HepG2 (cell line): ENCODE measurements around the gene AMN. TPM values are rescaled to one million over a fixed set of nuclear protein-coding genes. Genes with fewer than 3 reads are reported as not detected.

ENCODE experiments used
- ATAC-seq: fragments of 200-7000 bp; cut with Tn5 transposase; 3 replicates; pipeline ENCODE4 v1.9.1; 2020; ENCODE audit warnings: mild to moderate bottlenecking, moderate library complexity
- Bru-seq: library from RNA; stranded (reverse); fragments of 400-500 nt; gene quantifications from one replicate; lab custom pipeline; 2021; lab: Mats Ljungman, UMichigan
- BruChase-seq, 2 experiments: library from RNA; stranded (reverse); fragments of 400-500 nt; gene quantifications; one replicate each; lab custom pipeline; 2021; lab: Mats Ljungman, UMichigan
- BruUV-seq: library from RNA; stranded (reverse); fragments of 400-500 nt; replicated peaks from 2 replicates; lab custom pipeline; 2021; lab: Mats Ljungman, UMichigan
- CTCF ChIA-PET: fragments of 300-600 bp; formaldehyde crosslinking; extraction: SDS; loops from one replicate; lab custom pipeline; 2021; ENCODE audit warnings: low total read pairs, inconsistent platforms, low intra/inter-chr PET ratio; lab: Yijun Ruan, JAX
- POLR2A ChIA-PET: fragments of 350-600 bp; sonication (Branson Sonifier 250); formaldehyde crosslinking; loops from one replicate; lab custom pipeline; 2020; ENCODE audit warnings: antibody characterized with exemption, inconsistent platforms; lab: Yijun Ruan, JAX
- DNase-seq: peaks from one replicate; pipeline ENCODE4 v3.0.0-alpha.2; 2015; ENCODE audit warnings: low spot score
- FAIRE-seq: peaks from 3 replicates; lab custom pipeline; 2011; peaks lifted over from hg19 to GRCh38; lab: Jason Lieb, UNC
- H2AFZ ChIP-seq: one replicate; pipeline ENCODE4 v1.6.1; 2011; ENCODE audit warnings: low read length, inconsistent platforms
- H3K27ac ChIP-seq: fragments of 300-600 bp; 3 replicates; pipeline ENCODE4 v1.8.0; 2011; ENCODE audit warnings: mixed run types, mild to moderate bottlenecking, mixed read lengths, low read length, inconsistent platforms; ENCODE audit not compliant: insufficient read depth; ENCODE audit errors: extremely low read length
- H3K27me3 ChIP-seq, 2 experiments: fragments of 200-600 bp in 1 of 2; 2 replicates in 1 of 2; 3 replicates in 1 of 2; pipeline versions ENCODE4 v1.6.0 to v1.8.0; 2011; ENCODE audit warnings: low read length in 2 of 2, mild to moderate bottlenecking in 2 of 2, moderate library complexity in 2 of 2, inconsistent platforms in 1 of 2; ENCODE audit not compliant: insufficient read depth in 2 of 2, control insufficient read depth in 1 of 2
- H3K36me3 ChIP-seq, 2 experiments: fragments of 200-600 bp in 1 of 2; replicated peaks in 1 of 2; 2 replicates in 1 of 2; 3 replicates in 1 of 2; pipeline versions ENCODE4 v1.5.1 to v1.8.0; 2011; ENCODE audit warnings: low read length in 2 of 2, inconsistent platforms in 1 of 2; ENCODE audit not compliant: insufficient read depth in 2 of 2, control insufficient read depth in 1 of 2
- H3K4me1 ChIP-seq: 2 replicates; pipeline ENCODE4 v1.5.1; 2012; ENCODE audit warnings: low read length, inconsistent platforms; ENCODE audit not compliant: insufficient read depth
- H3K4me2 ChIP-seq: 2 replicates; pipeline ENCODE4 v1.6.0; 2011; ENCODE audit warnings: low read depth, low read length, inconsistent platforms
- H3K4me3 ChIP-seq, 3 experiments: fragments of 200-600 bp in 1 of 3; sonication (generic), shearing (Covaris generic) in 1 of 3; replicated peaks in 1 of 3; 2 replicates each; pipeline ENCODE4 v1.5.1; 2011 to 2016; ENCODE audit warnings: low read length in 3 of 3, inconsistent platforms in 2 of 3, low read depth in 2 of 3, mild to moderate bottlenecking in 2 of 3, control low read depth in 1 of 3, mixed read lengths in 1 of 3; ENCODE audit not compliant: insufficient read depth in 1 of 3
- H3K79me2 ChIP-seq: one replicate; pipeline ENCODE4 v1.6.1; 2011; ENCODE audit warnings: low read length, inconsistent platforms; ENCODE audit not compliant: insufficient read depth
- H3K9ac ChIP-seq: 2 replicates; pipeline ENCODE4 v1.6.0; 2011; ENCODE audit warnings: mild to moderate bottlenecking, low read depth, low read length, inconsistent platforms; ENCODE audit not compliant: insufficient read depth
- H3K9me3 ChIP-seq: 2 replicates; pipeline ENCODE4 v1.5.1; 2012; ENCODE audit warnings: mild to moderate bottlenecking, low read length
- H4K20me1 ChIP-seq: 2 replicates; pipeline ENCODE4 v1.6.0; 2011; ENCODE audit warnings: inconsistent platforms, mild to moderate bottlenecking, low read length, moderate library complexity; ENCODE audit not compliant: insufficient read depth
- CHD2 ChIP-seq: IDR thresholded peaks from 2 replicates; pipeline ENCODE4 v1.6.1; 2011; ENCODE audit warnings: low read depth, low read length, improper control_type of control experiment
- PHF5A ChIP-seq: IDR thresholded peaks from one replicate; pipeline ENCODE4 v1.6.1; 2018; ENCODE audit warnings: low read depth, missing genetic modification reagents; ENCODE audit not compliant: unreplicated experiment
- ZBTB38 ChIP-seq: sonication (generic); formaldehyde crosslinking; IDR thresholded peaks from 2 replicates; pipeline ENCODE4 v1.5.1; 2020; ENCODE audit warnings: mild to moderate bottlenecking, missing genetic modification reagents
- ZNF180 ChIP-seq: sonication (generic); formaldehyde crosslinking; IDR thresholded peaks from 2 replicates; pipeline ENCODE4 v1.4.0; 2020; ENCODE audit warnings: low read depth, missing genetic modification reagents, borderline replicate concordance
- ZNF431 ChIP-seq: sonication (generic); formaldehyde crosslinking; IDR thresholded peaks from 2 replicates; pipeline ENCODE4 v1.9.0; 2022; ENCODE audit warnings: missing genetic modification reagents, low read depth, mild to moderate bottlenecking, borderline replicate concordance
- ZNF546 ChIP-seq: sonication (generic); formaldehyde crosslinking; conservative IDR thresholded peaks from 2 replicates; pipeline ENCODE4 v1.8.1; 2023; ENCODE audit warnings: mild to moderate bottlenecking, missing genetic modification reagents
- ZNF589 ChIP-seq: sonication (generic); formaldehyde crosslinking; conservative IDR thresholded peaks from 2 replicates; pipeline ENCODE4 v1.8.0; 2022; ENCODE audit warnings: mild to moderate bottlenecking, moderate library complexity, missing genetic modification reagents
- ZNF75D ChIP-seq: sonication (generic); formaldehyde crosslinking; IDR thresholded peaks from 2 replicates; pipeline ENCODE4 v1.8.1; 2023; ENCODE audit warnings: missing genetic modification reagents, mild to moderate bottlenecking, borderline replicate concordance
- ZNF841 ChIP-seq: sonication (generic); formaldehyde crosslinking; IDR thresholded peaks from 2 replicates; pipeline ENCODE4 v1.8.1; 2023; ENCODE audit warnings: missing genetic modification reagents, borderline replicate concordance
- WGBS: methylation state at CpG from one replicate; pipeline ENCODE4 v1.1.6; 2017; ENCODE audit warnings: low lambda C conversion rate; 5-methylcytosine and 5-hydroxymethylcytosine counted together
- in situ Hi-C: cut with HindIII; loops from 2 replicates; pipeline ENCODE4 v1.10.0; 2017; ENCODE audit warnings: low pct_unique_long_range_greater_than_20kb; ENCODE audit not compliant: extremely low pct_ligation_motif_present
- intact Hi-C: fragments of 100-400 bp; cut with micrococcal nuclease; formaldehyde crosslinking; loops from one replicate; pipeline ENCODE4 v1.10.0; 2022; ENCODE audit not compliant: unreplicated experiment
- long read RNA-seq, 2 experiments: library from RNA in 1 of 2; library from polyadenylated mRNA in 1 of 2; stranded (forward) in 1 of 2; unstranded in 1 of 2; transcript quantifications; one replicate each; pipeline ENCODE4 v2.0.0, GENCODE V29; 2019 to 2022
- polyA minus RNA-seq, 3 experiments: library from RNA; depleted of rRNA, polyadenylated mRNA; stranded (reverse); fragments of >200 nt; gene quantifications; 2 replicates each; pipeline ENCODE4 v1.2.3, GENCODE V29; 2011; ENCODE audit warnings: low replicate concordance in 1 of 3
- polyA plus RNA-seq, 8 experiments: library from polyadenylated mRNA; depleted of rRNA in 3 of 8; stranded (reverse) in 7 of 8; unstranded in 1 of 8; fragments of >200 nt; fragmentation: Illumina TruSeq in 4 of 8; extraction: Trizol in 4 of 8; gene quantifications; 2 replicates each; pipeline versions ENCODE4 v1.2.1 to v1.2.3, GENCODE V29; 2011 to 2016; ENCODE audit warnings: low read depth in 4 of 8, missing spikeins in 1 of 8, mixed read lengths in 1 of 8; ENCODE audit not compliant: insufficient read depth in 1 of 8
- total RNA-seq, 5 experiments: library from RNA; depleted of rRNA; stranded (reverse); fragments of >200 nt; fragmentation: Illumina TruSeq; extraction: Trizol; gene quantifications; 2 replicates each; pipeline ENCODE4 v1.2.3, GENCODE V29; 2016; ENCODE audit warnings: low read depth in 1 of 5
- TF ChIP-seq, protein P1 (sequence below): sonication (generic); formaldehyde crosslinking; IDR thresholded peaks from 2 replicates; pipeline ENCODE4 v1.5.0; 2020; ENCODE audit warnings: missing genetic modification reagents, mild to moderate bottlenecking, borderline replicate concordance
- TF ChIP-seq, protein P2 (sequence below), 2 experiments: sonication (generic) in 1 of 2; formaldehyde crosslinking in 1 of 2; IDR thresholded peaks; 2 replicates each; pipeline versions ENCODE4 v1.5.1 to v1.6.1; 2011 to 2020; ENCODE audit warnings: borderline replicate concordance in 1 of 2, low read depth in 1 of 2, low read length in 1 of 2, mild to moderate bottlenecking in 1 of 2, missing genetic modification reagents in 1 of 2, moderate library complexity in 1 of 2
- TF ChIP-seq, protein P3 (sequence below): sonication (generic); formaldehyde crosslinking; IDR thresholded peaks from 2 replicates; pipeline ENCODE4 v1.8.0; 2023; ENCODE audit warnings: mild to moderate bottlenecking, missing genetic modification reagents

AMN gene
- total RNA-seq (2016; rRNA removed; fragmentation: Illumina TruSeq; extraction: Trizol) (8.2 and 33.1 TPM in 2 replicates), polyA plus RNA-seq (2011; rRNA removed) (9.8 and 18.9 TPM in 2 replicates), polyA minus RNA-seq (2011; rRNA and poly(A)+ RNA removed; ENCODE audit: low replicate concordance) (0.14 and 21.4 TPM in 2 replicates), Bru-seq, nascent RNA (percentile 64 among the genes with signal in this experiment), BruChase-seq, experiment 1, labeled RNA remaining after a 6-hour chase (percentile 67 among the genes with signal in this experiment), BruChase-seq, experiment 2, labeled RNA remaining after a 2-hour chase (percentile 56 among the genes with signal in this experiment)
- 5.2 and 6.0 TPM in 2 replicates for total RNA-seq (2016; cell fraction: cytosol; rRNA removed; fragmentation: Illumina TruSeq; extraction: Trizol; ENCODE audit: low read depth)
- total RNA-seq (2016; cell fraction: insoluble cytoplasmic fraction; rRNA removed; fragmentation: Illumina TruSeq; extraction: Trizol), result 9.3 and 30.8 TPM in 2 replicates
- total RNA-seq (2016; cell fraction: membrane; rRNA removed; fragmentation: Illumina TruSeq; extraction: Trizol), result 7.8 and 9.0 TPM in 2 replicates
- 29.3 and 33.8 TPM in 2 replicates for total RNA-seq (2016; cell fraction: nucleus; rRNA removed; fragmentation: Illumina TruSeq; extraction: Trizol)
- 13.3 and 22.3 TPM in 2 replicates for polyA plus RNA-seq (2011; cell fraction: cytosol; rRNA removed)
- polyA plus RNA-seq (2011; cell fraction: nucleus; rRNA removed), result 158 and 165 TPM in 2 replicates
- 15.1 and 18.5 TPM in 2 replicates for polyA plus RNA-seq (2012)
- 3.8 and 4.1 TPM in 2 replicates for polyA plus RNA-seq (2016; cell fraction: cytosol; fragmentation: Illumina TruSeq; extraction: Trizol; ENCODE audit: low read depth)
- 9.2 and 10.3 TPM in 2 replicates for polyA plus RNA-seq (2016; cell fraction: insoluble cytoplasmic fraction; fragmentation: Illumina TruSeq; extraction: Trizol; ENCODE audit: low read depth)
- 5.6 and 6.3 TPM in 2 replicates for polyA plus RNA-seq (2016; cell fraction: membrane; fragmentation: Illumina TruSeq; extraction: Trizol; ENCODE audit: low read depth)
- 62.6 and 64.7 TPM in 2 replicates for polyA plus RNA-seq (2016; cell fraction: nucleus; fragmentation: Illumina TruSeq; extraction: Trizol; ENCODE audit: insufficient read depth, low read depth)
- 12.3 and 17.0 TPM in 2 replicates for polyA minus RNA-seq (2011; cell fraction: cytosol; rRNA and poly(A)+ RNA removed)
- polyA minus RNA-seq (2011; cell fraction: nucleus; rRNA and poly(A)+ RNA removed), result 14.8 and 15.0 TPM in 2 replicates
- long read RNA-seq, experiment 1, transcript AMN-201 (12 exons, 1,907 nt), result major isoform, 34 of 48 reads
- long read RNA-seq, experiment 1, partial matches to known transcripts, result 5 of 48 reads
- long read RNA-seq, experiment 1, other reads (novel, unspliced or antisense), result 7 of 48 reads
- long read RNA-seq, experiment 2, transcript AMN-201 (12 exons, 1,907 nt), result major isoform, 73 of 157 reads
- long read RNA-seq, experiment 2, transcript AMN-202 (11 exons, 2,269 nt), result minor isoform, 7 of 157 reads
- long read RNA-seq, experiment 2, partial matches to known transcripts, result 43 of 157 reads
- long read RNA-seq, experiment 2, other reads (novel, unspliced or antisense), result 34 of 157 reads

DNA sequence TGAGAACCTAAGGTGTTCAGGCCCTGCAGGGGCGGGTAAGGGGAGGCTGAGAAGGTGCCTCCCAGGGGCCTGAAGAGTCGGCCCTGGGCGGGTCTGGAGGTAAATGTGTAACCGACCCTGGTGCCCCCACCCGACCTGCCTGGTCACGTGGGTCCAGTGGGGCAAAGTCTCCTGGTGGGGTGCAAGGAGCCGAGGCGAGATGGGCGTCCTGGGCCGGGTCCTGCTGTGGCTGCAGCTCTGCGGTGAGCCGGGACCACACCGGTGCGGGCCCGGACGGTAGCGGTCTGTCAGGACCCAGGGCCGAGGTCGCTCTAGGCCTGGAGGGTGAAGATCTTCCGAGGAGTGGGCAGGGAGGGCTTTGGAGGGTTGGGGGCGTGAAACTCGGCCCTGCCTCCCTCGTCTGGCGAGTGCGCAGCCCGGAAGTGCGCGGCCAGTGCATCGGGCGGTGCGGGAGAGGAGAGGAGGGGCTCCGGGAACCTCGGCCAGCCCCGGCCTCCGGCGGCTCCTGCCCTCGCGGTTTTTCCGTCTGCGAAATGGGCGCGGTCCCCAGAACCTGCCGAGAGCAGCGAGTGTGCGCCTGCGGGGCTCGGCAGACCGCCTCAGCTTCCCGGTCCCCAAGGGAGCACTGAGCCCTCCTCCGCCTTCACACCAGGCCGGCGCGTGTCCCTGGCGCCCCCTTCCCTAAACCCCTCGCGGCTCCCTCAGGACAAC lies at the start of gene AMN:
Gene AMN (plus strand): TSS at position 174 of the 711 bp plus-strand sequence. CDS start 26 bp downstream, at position 200.
- ChIA-PET CTCF (no interaction called here), POLR2A (interaction anchor here (1.0 to 1.2 kb wide), 3 partner anchors 11 to 398 kb away, joined by 3 read pairs; no protein-coding TSS in a partner anchor)
- peak; percentile 76 for FAIRE-seq
- in situ Hi-C loops (no loop called here), intact Hi-C loops (loop anchor here (5.0 kb wide), 1 partner anchor 230 kb away; no protein-coding TSS in a partner anchor)
- H3K9me3 ChIP-seq, result 0 out of 2 replicates have a peak, but pooled peaks cover 5% of the 10 kb centered on the region
- H4K20me1 ChIP-seq, result no peaks in the 10 kb centered on the region
- peak within 1 kb of the TSS; percentile 81 for H3K9ac ChIP-seq
- ATAC-seq, result peak; percentile 82
- TSS peak; percentile 86 for BruUV-seq
- no peaks in the 10 kb centered on the region for H3K79me2 ChIP-seq
- WGBS, result 0% methylated on average over 6 of the region's 56 CpGs
- H3K27me3 ChIP-seq, result no peaks in the 10 kb centered on the region
- H3K36me3 ChIP-seq, result no peaks in the 10 kb centered on the region
- H3K4me2 ChIP-seq, result peak within 1 kb of the TSS; percentile 89
- peaks cover 27% of the 10 kb centered on the region for H3K4me1 ChIP-seq
- peak within 1 kb of the TSS; percentile 74 for H3K27ac ChIP-seq
- DNase-seq, result peak; percentile 64
- peak within 1 kb of the TSS; percentile 90 to 94 (median 92) for H3K4me3 ChIP-seq
- peak within 1 kb of the TSS; percentile 7 for H2AFZ ChIP-seq
- TF ChIP-seq CHD2 (peak; percentile 71; the same call in 1 of the 2 replicates), ZNF546 (CRISPR knock-in tag) (0 out of 2 replicates have a peak, but pooled peaks have one; percentile 28), PHF5A (CRISPR knock-in tag) (peak; percentile 69), ZNF180 (CRISPR knock-in tag) (no peak), ZNF75D (CRISPR knock-in tag) (no peak), ZNF589 (CRISPR knock-in tag) (no peak), ZNF431 (peak; percentile 49; the same call in 1 of the 2 replicates), ZBTB38 (peak; percentile 62), ZNF841 (CRISPR knock-in tag) (no peak)
- TF ChIP-seq, protein P1, sequence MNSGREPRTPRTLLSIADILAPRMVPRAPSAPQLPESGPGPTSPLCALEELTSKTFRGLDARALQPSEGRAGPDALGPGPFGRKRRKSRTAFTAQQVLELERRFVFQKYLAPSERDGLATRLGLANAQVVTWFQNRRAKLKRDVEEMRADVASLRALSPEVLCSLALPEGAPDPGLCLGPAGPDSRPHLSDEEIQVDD (CRISPR knock-in tag), result no peak; the same call in 1 of the 2 replicates
- TF ChIP-seq, protein P2, sequence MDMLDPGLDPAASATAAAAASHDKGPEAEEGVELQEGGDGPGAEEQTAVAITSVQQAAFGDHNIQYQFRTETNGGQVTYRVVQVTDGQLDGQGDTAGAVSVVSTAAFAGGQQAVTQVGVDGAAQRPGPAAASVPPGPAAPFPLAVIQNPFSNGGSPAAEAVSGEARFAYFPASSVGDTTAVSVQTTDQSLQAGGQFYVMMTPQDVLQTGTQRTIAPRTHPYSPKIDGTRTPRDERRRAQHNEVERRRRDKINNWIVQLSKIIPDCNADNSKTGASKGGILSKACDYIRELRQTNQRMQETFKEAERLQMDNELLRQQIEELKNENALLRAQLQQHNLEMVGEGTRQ (IDR thresholded peaks at IDR 0.05; ENCODE audit: low read depth, low read length), result peak; percentile 69; the same call in 1 of the 2 replicates
- TF ChIP-seq, protein P2 (CRISPR knock-in tag; IDR thresholded peaks at IDR 0.05; ENCODE audit: borderline replicate concordance), result peak; percentile 94
- TF ChIP-seq, protein P3, sequence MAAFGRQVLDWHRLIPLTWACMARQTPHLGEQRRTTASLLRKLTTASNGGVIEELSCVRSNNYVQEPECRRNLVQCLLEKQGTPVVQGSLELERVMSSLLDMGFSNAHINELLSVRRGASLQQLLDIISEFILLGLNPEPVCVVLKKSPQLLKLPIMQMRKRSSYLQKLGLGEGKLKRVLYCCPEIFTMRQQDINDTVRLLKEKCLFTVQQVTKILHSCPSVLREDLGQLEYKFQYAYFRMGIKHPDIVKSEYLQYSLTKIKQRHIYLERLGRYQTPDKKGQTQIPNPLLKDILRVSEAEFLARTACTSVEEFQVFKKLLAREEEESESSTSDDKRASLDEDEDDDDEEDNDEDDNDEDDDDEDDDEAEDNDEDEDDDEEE (CRISPR knock-in tag), result 0 out of 2 replicates have a peak, but pooled peaks have one; percentile 41
